IMR-90 (cell line): ENCODE data around the gene MAP2K6. TPM values are rescaled to one million over a fixed set of nuclear protein-coding genes. Genes with fewer than 3 reads are reported as not detected.

Experiments
- ATAC-seq: fragments of 200-7000 bp; cut with Tn5 transposase; 2 replicates; pipeline ENCODE4 v1.9.1; 2020; ENCODE audit warnings: low read depth, mild to moderate bottlenecking, moderate library complexity
- BruUV-seq: library from RNA; stranded (reverse); fragments of 400-500 nt; replicated peaks from 2 replicates; lab custom pipeline; 2021; lab: Mats Ljungman, UMichigan
- CTCF ChIA-PET: fragments of 300-600 bp; formaldehyde crosslinking; extraction: SDS; loops from one replicate; lab custom pipeline; 2021; ENCODE audit warnings: antibody characterized with exemption; lab: Yijun Ruan, JAX
- POLR2A ChIA-PET: fragments of 300-600 bp; sonication (Branson Sonifier 250); formaldehyde crosslinking; loops from one replicate; lab custom pipeline; 2022; ENCODE audit warnings: antibody characterized with exemption; ENCODE audit not compliant: unreplicated experiment; lab: Charles Lee
- DNase-seq: peaks from one replicate; pipeline ENCODE4 v3.0.0; 2013
- H2AFZ ChIP-seq: replicated peaks from 2 replicates; pipeline ENCODE3; 2013; ENCODE audit warnings: low read length, mild to moderate bottlenecking; ENCODE audit not compliant: poor library complexity
- H2AK5ac ChIP-seq: 2 replicates; pipeline ENCODE4 v1.6.1; 2013; ENCODE audit warnings: low read depth, low read length, inconsistent platforms
- H2AK9ac ChIP-seq: replicated peaks from 2 replicates; pipeline ENCODE3; 2013; ENCODE audit warnings: mild to moderate bottlenecking, low read depth, low read length, moderate library complexity; ENCODE audit not compliant: poor library complexity
- H2BK120ac ChIP-seq: 2 replicates; pipeline ENCODE4 v1.6.1; 2013; ENCODE audit warnings: low read depth, low read length, inconsistent platforms
- H2BK15ac ChIP-seq: 3 replicates; pipeline ENCODE4 v1.6.1; 2013; ENCODE audit warnings: low read depth, low read length, inconsistent platforms
- H2BK20ac ChIP-seq: 2 replicates; pipeline ENCODE4 v1.6.1; 2013; ENCODE audit warnings: low read depth, mild to moderate bottlenecking, inconsistent platforms, low read length, moderate library complexity
- H2BK5ac ChIP-seq: 2 replicates; pipeline ENCODE4 v1.6.1; 2013; ENCODE audit warnings: mild to moderate bottlenecking, low read depth, low read length, inconsistent platforms; ENCODE audit not compliant: poor library complexity, severe bottlenecking
- H3K14ac ChIP-seq: replicated peaks from 2 replicates; pipeline ENCODE4 v1.6.1; 2013; ENCODE audit warnings: low read depth, low read length, inconsistent platforms
- H3K18ac ChIP-seq: 2 replicates; pipeline ENCODE4 v1.6.1; 2013; ENCODE audit warnings: low read depth, low read length, control low read depth
- H3K23ac ChIP-seq: 2 replicates; pipeline ENCODE4 v1.6.1; 2013; ENCODE audit warnings: low read depth, low read length, inconsistent platforms
- H3K27ac ChIP-seq: 2 replicates; pipeline ENCODE4 v1.5.1; 2013; ENCODE audit warnings: mild to moderate bottlenecking, control low read depth, low read length; ENCODE audit not compliant: insufficient read depth
- H3K27me3 ChIP-seq: 2 replicates; pipeline ENCODE4 v1.6.1; 2013; ENCODE audit warnings: low read length; ENCODE audit not compliant: control insufficient read depth, insufficient read depth
- H3K36me3 ChIP-seq: 2 replicates; pipeline ENCODE4 v1.6.1; 2013; ENCODE audit warnings: low read length, mixed read lengths; ENCODE audit not compliant: control insufficient read depth, insufficient read depth
- H3K4ac ChIP-seq: 2 replicates; pipeline ENCODE4 v1.6.1; 2013; ENCODE audit warnings: low read depth, low read length, inconsistent platforms
- H3K4me1 ChIP-seq: 2 replicates; pipeline ENCODE4 v1.6.1; 2013; ENCODE audit warnings: low read length, mixed read lengths; ENCODE audit not compliant: control insufficient read depth, insufficient read depth
- H3K4me2 ChIP-seq: 2 replicates; pipeline ENCODE4 v1.6.1; 2013; ENCODE audit warnings: low read depth, mild to moderate bottlenecking, control low read depth, low read length, moderate library complexity
- H3K4me3 ChIP-seq: 2 replicates; pipeline ENCODE4 v1.5.1; 2013; ENCODE audit warnings: low read depth, mild to moderate bottlenecking, control low read depth, low read length, moderate library complexity; ENCODE audit not compliant: insufficient read depth
- H3K56ac ChIP-seq: 2 replicates; pipeline ENCODE4 v1.6.1; 2013; ENCODE audit warnings: low read length, inconsistent platforms; ENCODE audit not compliant: insufficient read depth; ENCODE audit errors: extremely low read depth
- H3K79me1 ChIP-seq, 2 experiments: 2 replicates each; pipeline ENCODE4 v1.6.1; 2013; ENCODE audit warnings: low read length in 2 of 2, inconsistent platforms in 1 of 2, low read depth in 1 of 2
- H3K9ac ChIP-seq: 2 replicates; pipeline ENCODE4 v1.6.1; 2013; ENCODE audit warnings: low read depth, low read length, control low read depth
- H3K9me1 ChIP-seq: 2 replicates; pipeline ENCODE4 v1.6.1; 2013; ENCODE audit warnings: low read length, inconsistent platforms; ENCODE audit not compliant: insufficient read depth
- H3K9me3 ChIP-seq: 2 replicates; pipeline ENCODE4 v1.6.1; 2013; ENCODE audit warnings: low read length; ENCODE audit not compliant: control insufficient read depth, insufficient read depth
- H4K20me1 ChIP-seq: 2 replicates; pipeline ENCODE4 v1.6.1; 2013; ENCODE audit warnings: low read length, inconsistent platforms; ENCODE audit not compliant: insufficient read depth
- H4K5ac ChIP-seq: 2 replicates; pipeline ENCODE4 v1.6.1; 2013; ENCODE audit warnings: mild to moderate bottlenecking, low read depth, low read length, control low read depth
- H4K8ac ChIP-seq, 2 experiments: 2 replicates each; pipeline ENCODE4 v1.6.1; 2013; ENCODE audit warnings: low read depth in 2 of 2, low read length in 2 of 2, control low read depth in 1 of 2, inconsistent platforms in 1 of 2
- H4K91ac ChIP-seq: 2 replicates; pipeline ENCODE4 v1.6.1; 2013; ENCODE audit warnings: low read depth, low read length, inconsistent platforms; ENCODE audit not compliant: insufficient read depth
- ELK1 ChIP-seq: fragments of 150-350 bp; IDR thresholded peaks from 2 replicates; pipeline ENCODE4 v1.6.1; 2016; ENCODE audit warnings: low read depth, mild to moderate bottlenecking, low read length, moderate library complexity, borderline replicate concordance
- MXI1 ChIP-seq: IDR thresholded peaks from 2 replicates; pipeline ENCODE4 v1.6.1; 2012; ENCODE audit warnings: low read depth, mild to moderate bottlenecking, low read length, moderate library complexity, borderline replicate concordance
- RCOR1 ChIP-seq: IDR thresholded peaks from 2 replicates; pipeline ENCODE4 v1.6.1; 2012; ENCODE audit warnings: mild to moderate bottlenecking, low read length, improper control_type of control experiment; ENCODE audit not compliant: insufficient replicate concordance
- RFX5 ChIP-seq: IDR thresholded peaks from 2 replicates; pipeline ENCODE4 v1.8.0; 2012; ENCODE audit warnings: low read depth, mild to moderate bottlenecking, low read length, moderate library complexity
- WGBS, 2 experiments: methylation state at CpG; one replicate each; pipeline versions ENCODE4 v1.1.5 to v1.1.7; 2013; ENCODE audit warnings: missing lambda C conversion rate in 2 of 2; ENCODE audit not compliant: insufficient read length in 1 of 2; ENCODE audit errors: extremely low coverage in 2 of 2; 5-methylcytosine and 5-hydroxymethylcytosine counted together
- dilution Hi-C: fragments of 300-500 bp; cut with HindIII; formaldehyde crosslinking; loops from one replicate; pipeline ENCODE4 v1.14.3; 2018; ENCODE audit warnings: low sequenced_read_pairs; ENCODE audit not compliant: unreplicated experiment
- in situ Hi-C: fragments of 300-500 bp; cut with MboI; formaldehyde crosslinking; loops from 3 replicates; pipeline ENCODE4 v1.14.3; 2019; ENCODE audit warnings: low sequenced_read_pairs, inconsistent platforms, mixed read lengths
- intact Hi-C: fragments of 100-400 bp; cut with micrococcal nuclease; formaldehyde crosslinking; loops from 2 replicates; pipeline ENCODE4 v1.10.0; 2022
- polyA plus RNA-seq, 3 experiments: library from polyadenylated mRNA; depleted of rRNA; stranded (reverse); fragments of >200 nt; gene quantifications; 2 replicates each; pipeline ENCODE4 v1.2.3, GENCODE V29; 2012; ENCODE audit warnings: low replicate concordance in 1 of 3
- total RNA-seq: library from RNA; depleted of rRNA; stranded (reverse); fragments of >200 nt; gene quantifications from 2 replicates; pipeline ENCODE4 v1.2.3, GENCODE V29; 2012

The MAP2K6 gene
- total and polyA plus RNA-seq, 2 of the 4 experiments (the other 2 are of a cell fraction): 2.4 to 5.7 TPM

DNA sequence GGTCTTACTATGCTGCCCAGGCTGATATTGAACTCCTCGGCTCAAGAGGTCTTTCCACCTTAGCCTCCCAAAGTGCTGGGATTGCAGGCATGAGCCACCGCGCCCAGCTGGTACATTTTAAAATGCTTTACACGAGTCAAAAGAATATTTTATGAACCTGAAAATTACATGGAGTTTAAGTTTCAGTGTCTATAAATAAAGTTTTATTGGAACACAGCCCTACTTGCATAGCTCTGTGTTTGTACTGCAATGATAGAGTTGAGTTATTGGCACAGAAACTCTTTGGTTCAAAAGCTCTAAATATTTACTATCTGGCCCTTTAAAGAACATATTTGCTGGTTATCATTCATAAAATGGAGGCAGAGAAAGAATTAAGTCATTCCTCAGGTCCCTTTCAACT lies 24.3 kb downstream of the MAP2K6 start:
- Histone ChIP-seq H4K20me1 (no peaks in the 10 kb centered on the region), H2AK5ac (no peak overlapping the region), H3K36me3 (no peaks in the 10 kb centered on the region), H2BK5ac (no peak overlapping the region), H3K27ac (no peak overlapping the region), H3K79me1 (no peaks in the 10 kb centered on the region), H2AK9ac (no peak overlapping the region), H3K9ac (no peak overlapping the region), H3K4me2 (no peak overlapping the region), H3K9me3 (peaks cover 2% of the 10 kb centered on the region; the same call in 1 of the 2 replicates), H2BK15ac (no peak overlapping the region), H3K56ac (no peak overlapping the region), H2BK20ac (no peak overlapping the region), H3K9me1 (no peaks in the 10 kb centered on the region), H3K4me3 (no peak overlapping the region), H3K23ac (no peak overlapping the region), H4K5ac (no peak overlapping the region), H4K8ac (no peak overlapping the region), H3K4ac (no peak overlapping the region), H3K4me1 (no peaks in the 10 kb centered on the region), H2BK120ac (no peak overlapping the region), H2AFZ (no peak overlapping the region), H3K18ac (no peak overlapping the region), H3K27me3 (no peaks in the 10 kb centered on the region), H4K91ac (no peak overlapping the region), H3K14ac (no peak overlapping the region)
- intact Hi-C loops: no loop called here
- no peak for TF ChIP-seq RFX5
- no peak for TF ChIP-seq RCOR1
- TF ChIP-seq ELK1: no peak
- no peak for TF ChIP-seq MXI1
- ATAC-seq (no peak), DNase-seq (no peak)
- dilution Hi-C loops: no loop called here
- ChIA-PET POLR2A (no interaction called here), CTCF (no interaction called here)
- no TSS peak for BruUV-seq
- in situ Hi-C loops: no loop called here
- WGBS, 2 experiments: no CpG with 5 or more reads among the region's 4 CpGs
